ENCODE data around the gene QPRT.

DNA sequence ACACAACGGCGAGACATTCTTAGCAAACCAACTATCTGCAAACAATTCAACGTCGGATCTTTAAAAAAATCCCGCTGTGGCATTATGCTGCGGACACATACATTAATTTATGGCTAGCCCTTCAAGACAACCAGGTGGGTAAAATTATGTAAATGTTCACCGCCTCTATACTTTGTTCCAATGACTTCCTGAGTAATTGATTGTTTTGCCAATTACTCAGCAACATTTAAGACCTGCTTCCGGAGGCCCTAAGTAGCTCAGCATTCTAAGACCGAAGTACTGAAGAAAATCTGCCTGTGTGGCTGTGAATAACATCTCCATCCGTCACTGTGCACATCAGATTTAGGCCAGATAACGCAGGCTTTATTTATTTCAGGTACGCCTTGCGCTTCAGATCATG lies 23.3 kb downstream of the QPRT start:
- TF ChIP-seq, protein P1, sequence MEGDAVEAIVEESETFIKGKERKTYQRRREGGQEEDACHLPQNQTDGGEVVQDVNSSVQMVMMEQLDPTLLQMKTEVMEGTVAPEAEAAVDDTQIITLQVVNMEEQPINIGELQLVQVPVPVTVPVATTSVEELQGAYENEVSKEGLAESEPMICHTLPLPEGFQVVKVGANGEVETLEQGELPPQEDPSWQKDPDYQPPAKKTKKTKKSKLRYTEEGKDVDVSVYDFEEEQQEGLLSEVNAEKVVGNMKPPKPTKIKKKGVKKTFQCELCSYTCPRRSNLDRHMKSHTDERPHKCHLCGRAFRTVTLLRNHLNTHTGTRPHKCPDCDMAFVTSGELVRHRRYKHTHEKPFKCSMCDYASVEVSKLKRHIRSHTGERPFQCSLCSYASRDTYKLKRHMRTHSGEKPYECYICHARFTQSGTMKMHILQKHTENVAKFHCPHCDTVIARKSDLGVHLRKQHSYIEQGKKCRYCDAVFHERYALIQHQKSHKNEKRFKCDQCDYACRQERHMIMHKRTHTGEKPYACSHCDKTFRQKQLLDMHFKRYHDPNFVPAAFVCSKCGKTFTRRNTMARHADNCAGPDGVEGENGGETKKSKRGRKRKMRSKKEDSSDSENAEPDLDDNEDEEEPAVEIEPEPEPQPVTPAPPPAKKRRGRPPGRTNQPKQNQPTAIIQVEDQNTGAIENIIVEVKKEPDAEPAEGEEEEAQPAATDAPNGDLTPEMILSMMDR (IDR thresholded peaks at IDR 0.05) = no peak
- TF ChIP-seq EZH2phosphoT487 (IDR thresholded peaks at IDR 0.05) (no peak), EZH2 (IDR thresholded peaks at IDR 0.05) (no peak)
